Activated CD4-positive, alpha-beta T cell treated with anti-CD3 and anti-CD28 coated beads for 36 hours (primary cell): ENCODE results near the gene GAGE12C. TPM values are rescaled to one million over a fixed set of nuclear protein-coding genes. Genes with fewer than 3 reads are reported as not detected.
"Not testable (repeated sequence)": the region's sequence is repeated elsewhere in the genome, so short reads cannot be mapped to it uniquely, and the experiment has no call there.

Experiments
- ATAC-seq: fragments of 200-7000 bp; cut with Tn5 transposase; one replicate; pipeline ENCODE4 v1.10.0; 2021; ENCODE audit warnings: mild to moderate bottlenecking, moderate library complexity
- CTCF ChIA-PET: fragments of 350-600 bp; sonication (Branson Sonifier 250); formaldehyde crosslinking; loops from one replicate; lab custom pipeline; 2021; ENCODE audit warnings: antibody characterized with exemption; lab: Charles Lee
- POLR2A ChIA-PET: fragments of 350-600 bp; sonication (Branson Sonifier 250); formaldehyde crosslinking; loops from one replicate; lab custom pipeline; 2021; ENCODE audit warnings: antibody characterized with exemption, inconsistent platforms; lab: Charles Lee
- DNase-seq: peaks from one replicate; pipeline ENCODE4 v3.0.0-alpha.2; 2020
- H3K27ac Mint-ChIP-seq: one replicate; pipeline ENCODE4 v1.8.0; 2021; ENCODE audit warnings: mixed read lengths
- H3K27me3 Mint-ChIP-seq: one replicate; pipeline ENCODE4 v1.8.0; 2021; ENCODE audit warnings: mixed read lengths
- H3K36me3 Mint-ChIP-seq: one replicate; pipeline ENCODE4 v1.8.0; 2021; ENCODE audit warnings: low read depth, mixed read lengths
- H3K4me1 Mint-ChIP-seq: one replicate; pipeline ENCODE4 v1.8.0; 2021; ENCODE audit warnings: mixed read lengths
- H3K4me3 Mint-ChIP-seq: one replicate; pipeline ENCODE4 v1.8.0; 2021; ENCODE audit warnings: mild to moderate bottlenecking, moderate library complexity, mixed read lengths
- H3K9me3 Mint-ChIP-seq: one replicate; pipeline ENCODE4 v1.8.0; 2021; ENCODE audit warnings: low read depth, mixed read lengths
- intact Hi-C, 2 experiments: fragments of 100-400 bp; cut with DNase I in 1 of 2; cut with micrococcal nuclease in 1 of 2; formaldehyde crosslinking; loops; one replicate each; pipeline versions ENCODE4 v1.14.2 to v1.15.1; 2022 to 2024; cut with DNase I, micrococcal nuclease
- total RNA-seq, 2 experiments: library from RNA; stranded (reverse); gene quantifications; one replicate each; pipeline ENCODE4 v1.2.3, GENCODE V29; 2021

The GAGE12C gene, protein sequence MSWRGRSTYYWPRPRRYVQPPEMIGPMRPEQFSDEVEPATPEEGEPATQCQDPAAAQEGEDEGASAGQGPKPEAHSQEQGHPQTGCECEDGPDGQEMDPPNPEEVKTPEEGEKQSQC
- total RNA-seq = not detected

- DNase-seq, H3K9me3 Mint-ChIP-seq, intact Hi-C loops, H3K4me1 Mint-ChIP-seq, H3K27ac Mint-ChIP-seq, POLR2A ChIA-PET, ATAC-seq, H3K4me3 Mint-ChIP-seq, CTCF ChIA-PET, H3K36me3 Mint-ChIP-seq, H3K27me3 Mint-ChIP-seq: not testable (repeated sequence)
Measured at GRCh38 chrX:49531877-49532276, at the start of gene GAGE12C. Gene GAGE12C (plus strand): TSS chrX:49532177. CDS start chrX:49533332, 1,155 bp downstream.

DNA sequence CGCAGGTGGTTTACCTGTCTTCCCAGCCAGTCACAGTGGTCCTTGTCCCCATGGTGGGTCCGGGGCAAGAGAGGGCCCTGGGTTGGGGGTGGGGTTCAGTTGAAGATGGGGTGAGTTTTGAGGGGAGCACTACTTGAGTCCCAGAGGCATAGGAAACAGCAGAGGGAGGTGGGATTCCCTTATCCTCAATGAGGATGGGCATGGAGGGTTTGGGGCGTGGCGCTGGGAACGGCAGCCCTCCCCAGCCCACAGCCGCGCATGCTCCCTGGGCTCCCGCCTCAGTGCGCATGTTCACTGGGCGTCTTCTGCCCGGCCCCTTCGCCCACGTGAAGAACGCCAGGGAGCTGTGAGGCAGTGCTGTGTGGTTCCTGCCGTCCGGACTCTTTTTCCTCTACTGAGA, 9.5 kb downstream of the GAGE12C start, which contains the start of gene GAGE12D:
GAGE12D (plus strand) TSS at position 301 of the 400 bp plus-strand sequence. CDS start 1,155 bp downstream, outside the sequence.
- CTCF ChIA-PET, POLR2A ChIA-PET, H3K4me3 Mint-ChIP-seq, intact Hi-C loops, H3K36me3 Mint-ChIP-seq, H3K27ac Mint-ChIP-seq, H3K27me3 Mint-ChIP-seq, ATAC-seq, DNase-seq, H3K4me1 Mint-ChIP-seq, H3K9me3 Mint-ChIP-seq: not testable (repeated sequence)

DNA sequence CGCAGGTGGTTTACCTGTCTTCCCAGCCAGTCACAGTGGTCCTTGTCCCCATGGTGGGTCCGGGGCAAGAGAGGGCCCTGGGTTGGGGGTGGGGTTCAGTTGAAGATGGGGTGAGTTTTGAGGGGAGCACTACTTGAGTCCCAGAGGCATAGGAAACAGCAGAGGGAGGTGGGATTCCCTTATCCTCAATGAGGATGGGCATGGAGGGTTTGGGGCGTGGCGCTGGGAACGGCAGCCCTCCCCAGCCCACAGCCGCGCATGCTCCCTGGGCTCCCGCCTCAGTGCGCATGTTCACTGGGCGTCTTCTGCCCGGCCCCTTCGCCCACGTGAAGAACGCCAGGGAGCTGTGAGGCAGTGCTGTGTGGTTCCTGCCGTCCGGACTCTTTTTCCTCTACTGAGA, 19.0 kb downstream of the GAGE12C start, which contains the start of gene GAGE12E:
GAGE12E (plus strand) TSS at position 301 of the 400 bp plus-strand sequence. CDS start 1,155 bp downstream, outside the sequence.
- CTCF ChIA-PET, H3K4me1 Mint-ChIP-seq, intact Hi-C loops, H3K9me3 Mint-ChIP-seq, H3K27ac Mint-ChIP-seq, ATAC-seq, H3K27me3 Mint-ChIP-seq, POLR2A ChIA-PET, H3K36me3 Mint-ChIP-seq, DNase-seq, H3K4me3 Mint-ChIP-seq: not testable (repeated sequence)

- H3K36me3 Mint-ChIP-seq, H3K27me3 Mint-ChIP-seq, ATAC-seq, H3K4me1 Mint-ChIP-seq, POLR2A ChIA-PET, intact Hi-C loops, DNase-seq, H3K27ac Mint-ChIP-seq, CTCF ChIA-PET, H3K9me3 Mint-ChIP-seq, H3K4me3 Mint-ChIP-seq: not testable (repeated sequence)
Measured at GRCh38 chrX:49560542-49560941, 28.6 kb downstream of the GAGE12C start, which contains the start of gene GAGE12F. Gene GAGE12F (plus strand): TSS chrX:49560842. CDS start chrX:49561997, 1,155 bp downstream.

DNA sequence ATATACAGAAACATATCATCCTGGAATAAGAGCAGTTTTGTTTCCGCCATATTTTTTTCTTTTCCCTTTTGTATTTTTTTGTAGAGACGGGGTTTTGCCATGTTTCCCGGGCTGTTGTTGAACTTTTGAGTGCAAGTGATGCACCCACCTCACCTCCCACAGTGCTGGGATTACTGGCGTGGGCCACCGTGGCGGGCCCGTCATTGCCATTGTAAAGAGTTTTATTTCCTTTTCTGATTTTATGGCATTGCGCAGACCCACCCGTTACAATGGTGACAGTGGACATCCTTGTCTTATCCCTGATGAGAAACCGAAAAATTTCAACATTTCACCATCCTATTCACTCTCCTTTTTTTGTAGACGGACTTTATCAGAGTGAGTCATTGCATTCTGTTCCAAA, 36.8 kb downstream of the GAGE12C start:
- H3K27ac Mint-ChIP-seq, H3K27me3 Mint-ChIP-seq, intact Hi-C loops, ATAC-seq, CTCF ChIA-PET, DNase-seq, POLR2A ChIA-PET, H3K4me1 Mint-ChIP-seq, H3K4me3 Mint-ChIP-seq, H3K36me3 Mint-ChIP-seq, H3K9me3 Mint-ChIP-seq: not testable (repeated sequence)

DNA sequence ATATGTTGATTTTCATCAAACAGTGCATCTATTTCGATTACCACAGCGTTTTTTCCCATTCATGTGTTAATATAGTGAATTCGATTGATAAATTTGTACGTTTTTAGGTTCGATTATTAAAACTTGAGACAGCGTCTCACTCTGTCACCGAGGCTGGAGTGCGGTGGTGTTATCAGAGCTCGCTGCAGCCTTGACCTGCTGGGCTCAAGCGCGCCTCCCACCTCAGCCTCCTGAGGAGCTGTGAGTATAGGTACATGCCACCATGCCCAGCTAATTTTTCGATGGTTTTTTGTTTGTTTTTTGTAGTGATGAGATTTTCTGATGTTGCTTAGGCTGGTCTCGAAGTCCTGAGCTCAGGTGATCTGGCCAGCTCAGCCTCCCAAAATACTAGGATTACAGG, 37.2 kb downstream of the GAGE12C start:
- H3K27ac Mint-ChIP-seq, H3K4me1 Mint-ChIP-seq, DNase-seq, intact Hi-C loops, H3K27me3 Mint-ChIP-seq, H3K4me3 Mint-ChIP-seq, H3K9me3 Mint-ChIP-seq, H3K36me3 Mint-ChIP-seq, POLR2A ChIA-PET, CTCF ChIA-PET, ATAC-seq: not testable (repeated sequence)

DNA sequence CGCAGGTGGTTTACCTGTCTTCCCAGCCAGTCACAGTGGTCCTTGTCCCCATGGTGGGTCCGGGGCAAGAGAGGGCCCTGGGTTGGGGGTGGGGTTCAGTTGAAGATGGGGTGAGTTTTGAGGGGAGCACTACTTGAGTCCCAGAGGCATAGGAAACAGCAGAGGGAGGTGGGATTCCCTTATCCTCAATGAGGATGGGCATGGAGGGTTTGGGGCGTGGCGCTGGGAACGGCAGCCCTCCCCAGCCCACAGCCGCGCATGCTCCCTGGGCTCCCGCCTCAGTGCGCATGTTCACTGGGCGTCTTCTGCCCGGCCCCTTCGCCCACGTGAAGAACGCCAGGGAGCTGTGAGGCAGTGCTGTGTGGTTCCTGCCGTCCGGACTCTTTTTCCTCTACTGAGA, 38.1 kb downstream of the GAGE12C start, which contains the start of gene GAGE12G:
GAGE12G (plus strand) TSS at position 301 of the 400 bp plus-strand sequence. CDS start 1,155 bp downstream, outside the sequence.
- H3K9me3 Mint-ChIP-seq, H3K27me3 Mint-ChIP-seq, H3K4me3 Mint-ChIP-seq, H3K36me3 Mint-ChIP-seq, intact Hi-C loops, ATAC-seq, CTCF ChIA-PET, POLR2A ChIA-PET, DNase-seq, H3K4me1 Mint-ChIP-seq, H3K27ac Mint-ChIP-seq: not testable (repeated sequence)

GRCh38 chrX:49579649-49580048, 47.7 kb downstream of the GAGE12C start, which contains the start of gene GAGE12H:
Gene GAGE12H (plus strand): TSS chrX:49579949. CDS start chrX:49581104, 1,155 bp downstream.
- H3K27me3 Mint-ChIP-seq, H3K4me1 Mint-ChIP-seq, H3K9me3 Mint-ChIP-seq, CTCF ChIA-PET, H3K36me3 Mint-ChIP-seq, H3K4me3 Mint-ChIP-seq, intact Hi-C loops, DNase-seq, H3K27ac Mint-ChIP-seq, ATAC-seq, POLR2A ChIA-PET: not testable (repeated sequence)

Other genes starting within 250 kb of the GAGE12C start
- not detected for gene GAGE10, start 228.5 kb upstream of the GAGE12C start, total RNA-seq
- not detected for gene GAGE12J, start 210.1 kb upstream of the GAGE12C start, total RNA-seq
- not detected for gene GAGE13, start 200.6 kb upstream of the GAGE12C start, total RNA-seq
- gene GAGE12D, start 9.6 kb downstream of the GAGE12C start, total RNA-seq = not detected
- not detected for gene GAGE12E, start 19.1 kb downstream of the GAGE12C start, total RNA-seq
- not detected for gene GAGE12F, start 28.7 kb downstream of the GAGE12C start, total RNA-seq
- not detected for gene GAGE12G, start 38.2 kb downstream of the GAGE12C start, total RNA-seq
- gene GAGE12H, start 47.8 kb downstream of the GAGE12C start, total RNA-seq = not detected
- gene GAGE2A, start 57.3 kb downstream of the GAGE12C start, total RNA-seq = not detected
- gene GAGE1, start 66.8 kb downstream of the GAGE12C start, total RNA-seq = not detected
- gene PAGE1, start 163.8 kb downstream of the GAGE12C start, total RNA-seq = not detected